Erythroblast (primary cell): ENCODE results near the gene MACROD2.

Experiments used
- GATA1 ChIP-seq: IDR thresholded peaks from 2 replicates; pipeline ENCODE4 v1.6.1; 2011; ENCODE audit warnings: low read depth, mild to moderate bottlenecking, control low read depth, low read length, moderate library complexity
- POLR2A ChIP-seq: IDR thresholded peaks from 2 replicates; pipeline ENCODE4 v1.6.1; 2011; ENCODE audit warnings: mild to moderate bottlenecking, low read length

- TF ChIP-seq POLR2A = no peak
- TF ChIP-seq GATA1 = no peak
Measured at GRCh38 chr20:15945289-15945688, 1950.0 kb downstream of the MACROD2 start.
